CD4-positive, alpha-beta T cell treated with Interleukin-6 at 100 ng/mL for 8 hours (primary cell): ENCODE data around the gene ADI1.
"Not testable (repeated sequence)": the region's sequence is repeated elsewhere in the genome, so short reads cannot be mapped to it uniquely, and the experiment has no call there.

Experiments used
- DNase-seq: peaks from one replicate; pipeline ENCODE4 v3.0.0-alpha.2; 2020; ENCODE audit warnings: mixed read lengths, low spot score

ADI1 gene

GRCh38 chr2:3529316-3530025 lies 10.1 kb upstream of the ADI1 start:
- no peak for DNase-seq

GRCh38 chr2:3527886-3528785 lies 8.8 kb upstream of the ADI1 start:
- no peak for DNase-seq

- DNase-seq = no peak
Observed at GRCh38 chr2:3526871-3527270, 7.5 kb upstream of the ADI1 start.

- DNase-seq = no peak
Observed at GRCh38 chr2:3523551-3524041, 4.3 kb upstream of the ADI1 start.

GRCh38 chr2:3522961-3523421 lies 3.7 kb upstream of the ADI1 start:
- DNase-seq = no peak

- DNase-seq = no peak
Observed at GRCh38 chr2:3520591-3520990, 1.3 kb upstream of the ADI1 start.

- DNase-seq = peak; percentile 99
Observed at GRCh38 chr2:3518496-3519254, 656 bp downstream of the ADI1 start.

- DNase-seq = no peak
Observed at GRCh38 chr2:3517948-3518495, 1.3 kb downstream of the ADI1 start.

GRCh38 chr2:3516831-3517230 lies 2.5 kb downstream of the ADI1 start:
- no peak for DNase-seq

GRCh38 chr2:3515438-3515837 lies 3.9 kb downstream of the ADI1 start:
- not testable (repeated sequence) for DNase-seq

GRCh38 chr2:3513026-3513810 lies 6.1 kb downstream of the ADI1 start:
- DNase-seq = no peak

GRCh38 chr2:3512086-3512485 lies 7.2 kb downstream of the ADI1 start:
- DNase-seq = no peak

- DNase-seq = no peak
Observed at GRCh38 chr2:3505771-3506170, 13.6 kb downstream of the ADI1 start.

- DNase-seq = no peak
Observed at GRCh38 chr2:3504741-3505140, 14.6 kb downstream of the ADI1 start.

GRCh38 chr2:3503483-3503882 lies 15.8 kb downstream of the ADI1 start:
- DNase-seq = no peak

- no peak for DNase-seq
Observed at GRCh38 chr2:3503046-3503445, 16.3 kb downstream of the ADI1 start.

- no peak for DNase-seq
Observed at GRCh38 chr2:3500326-3500899, 18.9 kb downstream of the ADI1 start.

- no peak for DNase-seq
Observed at GRCh38 chr2:3498783-3499394, 20.4 kb downstream of the ADI1 start.

- DNase-seq = not testable (repeated sequence)
Observed at GRCh38 chr2:3496708-3497080, 22.6 kb downstream of the ADI1 start.

GRCh38 chr2:3494984-3495666 lies 24.2 kb downstream of the ADI1 start:
- no peak for DNase-seq
